ENCODE results near the gene ABCD3.
"Not testable (repeated sequence)": the region's sequence is repeated elsewhere in the genome, so short reads cannot be mapped to it uniquely, and the experiment has no call there.

The ABCD3 gene

GRCh38 chr1:94417978-94418663, at the start of gene ABCD3:
TSS of gene ABCD3 (plus strand) at chr1:94418389. CDS start at chr1:94418479, 90 bp downstream.
- H3K27ac ChIP-seq = peak within 1 kb of the TSS; percentile 34 to 96 (median 90)

DNA sequence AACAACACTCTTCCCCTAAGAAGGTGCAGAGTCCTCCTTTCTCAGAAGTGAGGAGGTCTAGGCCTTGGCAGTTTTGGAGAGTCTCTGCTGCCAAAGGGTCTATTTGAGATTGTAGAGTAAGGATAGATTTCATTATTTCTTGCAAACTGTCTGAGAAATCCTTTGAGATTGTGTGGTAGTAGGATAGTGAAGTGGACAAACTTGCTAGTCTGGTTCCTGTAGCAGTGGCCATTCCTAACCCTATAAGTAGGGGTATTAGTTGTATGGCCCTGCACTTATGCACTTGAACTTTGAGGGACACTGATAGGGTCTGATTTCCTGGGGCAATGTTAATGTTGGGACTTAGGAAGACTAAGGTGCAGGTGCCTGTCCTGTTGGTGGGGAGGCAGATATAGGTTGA, 45.4 kb upstream of the ABCD3 start:
- H3K27ac ChIP-seq, H3K4me3 ChIP-seq: not testable (repeated sequence)

More at GRCh38 chr1:94417978-94418663, at the start of gene ABCD3:
- H3K4me3 ChIP-seq = peak within 1 kb of the TSS; percentile 60 to 94 (median 90)

GRCh38 chr1:94373311-94373710, 44.9 kb upstream of the ABCD3 start:
- H3K4me3 ChIP-seq, H3K27ac ChIP-seq: not testable (repeated sequence)

- H3K4me3 ChIP-seq, H3K27ac ChIP-seq: not testable (repeated sequence)
Measured at GRCh38 chr1:94375666-94376065, 42.5 kb upstream of the ABCD3 start.

GRCh38 chr1:94378493-94378892, 39.7 kb upstream of the ABCD3 start:
- H3K4me3 ChIP-seq, H3K27ac ChIP-seq: not testable (repeated sequence)

GRCh38 chr1:94379615-94380014, 38.6 kb upstream of the ABCD3 start:
- H3K27ac ChIP-seq = no peak overlapping the region
- H3K4me3 ChIP-seq = no peak overlapping the region

- peak overlapping the region in 5 of 21 experiments; percentile 11 to 32 (median 17) for H3K27ac ChIP-seq
- no peak overlapping the region for H3K4me3 ChIP-seq
Measured at GRCh38 chr1:94382201-94382600, 36.0 kb upstream of the ABCD3 start.

- H3K4me3 ChIP-seq = no peak overlapping the region
- peak overlapping the region in 1 of 21 experiments; percentile 6 for H3K27ac ChIP-seq
Measured at GRCh38 chr1:94383966-94384408, 34.2 kb upstream of the ABCD3 start.

DNA sequence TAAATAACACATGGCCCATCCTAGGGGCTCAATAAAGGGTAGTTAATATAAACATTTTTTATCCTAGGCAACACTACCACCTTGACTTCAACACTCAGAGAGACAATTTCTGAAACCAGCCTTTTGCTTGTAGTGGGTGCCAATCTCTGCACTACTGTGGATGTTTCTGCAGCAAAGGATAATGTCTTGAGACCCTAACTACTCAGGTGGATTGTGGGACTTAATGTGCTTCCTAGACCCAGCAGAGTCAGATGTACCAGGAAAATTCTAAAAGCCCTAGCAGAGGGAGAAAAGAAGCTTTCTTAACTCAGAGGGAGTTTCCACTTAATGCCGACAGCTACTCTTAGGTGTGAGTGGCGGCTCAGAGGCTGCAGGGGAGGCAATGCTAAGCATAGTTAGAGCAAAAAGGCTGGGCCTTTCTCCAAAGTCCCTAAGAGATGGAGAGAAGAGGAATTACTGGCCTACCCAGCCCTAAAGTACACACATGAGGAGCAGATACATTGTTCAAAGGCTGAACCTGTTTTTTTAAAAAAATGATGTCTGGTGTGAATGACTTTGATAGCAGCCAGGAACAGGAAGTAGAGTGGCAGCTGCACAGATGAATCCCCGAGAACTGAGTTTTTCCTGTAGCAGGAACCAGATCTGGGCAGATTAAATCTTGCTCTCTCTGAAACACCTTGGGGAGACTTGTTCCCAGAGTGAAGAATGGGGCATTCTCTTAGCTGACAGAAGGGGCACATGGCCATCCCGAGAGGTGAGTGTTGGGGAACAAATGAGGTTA, 33.5 kb upstream of the ABCD3 start:
- H3K27ac ChIP-seq = peak overlapping the region in 2 of 21 experiments; percentile 6 to 23

DNA sequence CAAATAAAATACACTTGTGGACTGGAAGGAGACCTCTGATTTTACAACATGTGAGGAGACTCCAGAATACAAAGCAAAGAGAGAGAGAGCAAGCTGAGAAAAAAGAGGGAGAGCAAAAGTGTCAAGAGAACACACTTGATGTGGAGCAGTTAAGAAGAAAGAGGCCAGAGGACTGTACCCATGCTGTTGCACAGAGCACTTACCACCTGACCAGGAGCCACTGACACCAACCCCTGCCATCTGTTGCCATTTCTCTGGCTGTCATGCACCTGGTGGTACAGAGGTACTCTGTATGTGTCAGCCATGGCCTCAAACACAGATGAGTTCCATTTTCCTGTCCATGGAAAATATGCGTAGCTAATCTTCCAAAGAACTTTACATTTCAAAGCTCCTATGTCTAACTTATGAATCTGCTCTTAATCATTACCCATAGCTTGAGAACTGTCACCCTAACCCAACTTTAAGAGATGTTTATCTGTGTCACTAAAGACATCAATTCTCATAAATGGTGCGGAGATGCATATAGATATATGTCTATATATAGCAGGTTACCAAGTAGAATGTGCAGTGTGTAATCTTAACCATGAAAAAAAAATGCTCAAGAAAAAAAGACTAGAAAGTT, 32.8 kb upstream of the ABCD3 start:
- peak overlapping the region in 1 of 21 experiments; percentile 6 for H3K27ac ChIP-seq

More for the DNA sequence above, 33.5 kb upstream of the ABCD3 start:
- no peak overlapping the region for H3K4me3 ChIP-seq

DNA sequence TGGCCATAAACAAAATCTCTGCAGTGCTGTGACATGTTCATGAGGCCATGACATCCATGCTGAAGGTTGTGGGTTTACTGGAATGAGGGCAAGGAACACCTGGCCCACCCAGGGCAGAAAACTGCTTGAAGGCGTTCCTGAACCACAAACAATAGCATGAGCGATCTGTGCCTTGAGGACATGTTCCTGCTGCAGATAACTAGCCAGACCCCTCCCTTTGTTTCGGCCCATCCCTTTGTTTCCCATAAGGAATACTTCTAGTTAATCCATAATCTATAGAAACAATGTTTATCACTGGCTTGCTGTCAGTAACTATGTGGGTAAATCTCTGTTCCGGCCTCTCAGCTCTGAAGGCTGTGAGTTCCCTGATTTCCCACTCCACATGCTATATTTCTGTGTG, 28.9 kb upstream of the ABCD3 start:
- Histone ChIP-seq H3K27ac (no peak overlapping the region), H3K4me3 (no peak overlapping the region)

More for the DNA sequence above, 32.8 kb upstream of the ABCD3 start:
- no peak overlapping the region for H3K4me3 ChIP-seq

GRCh38 chr1:94394247-94394646, 23.9 kb upstream of the ABCD3 start:
- Histone ChIP-seq H3K27ac (no peak overlapping the region), H3K4me3 (no peak overlapping the region)

DNA sequence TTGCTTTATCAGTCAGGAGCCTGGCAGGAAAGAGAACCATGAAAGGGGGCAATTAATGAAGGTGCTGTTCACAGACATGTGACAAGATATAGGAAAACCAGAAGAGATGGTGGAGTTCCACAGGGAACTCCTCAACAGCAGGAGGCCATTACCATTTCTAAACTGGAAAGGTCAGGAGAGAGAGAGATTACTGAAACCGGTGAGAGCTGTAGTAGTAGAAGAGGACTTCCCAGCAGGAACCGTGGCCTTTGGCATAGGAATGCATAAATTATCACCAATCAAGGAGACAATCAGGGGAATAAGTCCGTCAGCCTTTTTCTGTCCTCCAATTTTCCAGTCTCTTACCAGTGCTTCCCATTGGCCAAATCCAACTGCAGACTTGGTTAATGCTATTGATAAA, 23.0 kb upstream of the ABCD3 start:
- Histone ChIP-seq H3K27ac (no peak overlapping the region), H3K4me3 (no peak overlapping the region)

DNA sequence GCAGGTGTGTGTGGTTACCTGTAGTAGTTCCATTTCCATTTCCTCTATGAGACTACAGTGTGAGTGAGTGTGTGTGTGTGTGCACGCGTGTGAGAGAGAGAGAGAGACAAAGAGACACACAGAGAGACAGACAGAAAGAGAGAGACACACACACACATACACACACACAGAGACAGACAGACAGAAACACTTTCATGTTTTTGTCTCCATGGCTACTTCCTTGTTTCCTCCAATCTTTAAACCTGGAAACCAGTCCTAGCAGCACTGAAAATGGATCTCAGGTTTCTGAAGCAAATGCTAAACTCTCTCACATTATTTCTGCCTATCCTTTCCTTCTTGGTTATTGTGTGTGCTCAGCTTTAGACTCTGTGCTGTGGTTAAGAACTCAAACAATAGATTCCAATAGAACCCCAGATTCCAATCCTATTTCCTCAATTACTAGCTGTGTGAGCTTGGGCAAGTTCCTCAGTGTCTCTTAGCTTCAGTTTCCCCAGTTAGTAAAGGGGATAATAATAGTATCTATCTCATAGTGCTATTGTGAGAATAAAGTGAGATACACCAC, 22.4 kb upstream of the ABCD3 start:
- Histone ChIP-seq H3K27ac (no peak overlapping the region), H3K4me3 (no peak overlapping the region)

DNA sequence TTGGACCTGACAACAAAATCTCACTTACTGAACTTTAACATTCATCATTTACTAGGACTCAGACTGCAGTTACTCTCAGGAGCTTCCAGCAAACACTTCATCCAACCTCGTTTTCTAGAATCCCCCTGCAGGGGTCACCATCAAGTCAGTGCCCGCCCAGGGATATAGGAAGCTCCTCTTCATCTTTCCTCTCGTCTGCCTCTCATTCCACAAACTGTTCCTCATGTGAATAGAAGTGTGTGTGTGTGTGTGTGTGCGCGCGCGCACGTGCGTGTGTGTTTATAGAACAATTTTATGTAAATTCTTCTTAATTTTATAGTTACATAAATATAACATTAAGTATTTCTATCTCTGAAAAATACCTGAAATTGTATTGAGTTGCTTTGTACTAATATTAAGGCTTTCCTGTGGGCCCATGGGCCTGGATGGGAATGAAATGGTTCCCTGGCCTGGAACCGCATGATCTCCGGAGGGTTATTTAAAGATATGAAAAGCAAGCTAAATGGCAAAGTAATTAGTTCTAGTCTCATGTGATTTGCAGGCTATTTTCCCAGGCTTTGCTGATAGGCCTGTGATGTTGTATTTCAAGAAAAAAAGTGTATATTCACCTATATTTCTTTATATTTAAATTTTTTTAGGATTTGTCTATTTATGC, 21.7 kb upstream of the ABCD3 start:
- no peak overlapping the region for H3K4me3 ChIP-seq
- no peak overlapping the region for H3K27ac ChIP-seq

DNA sequence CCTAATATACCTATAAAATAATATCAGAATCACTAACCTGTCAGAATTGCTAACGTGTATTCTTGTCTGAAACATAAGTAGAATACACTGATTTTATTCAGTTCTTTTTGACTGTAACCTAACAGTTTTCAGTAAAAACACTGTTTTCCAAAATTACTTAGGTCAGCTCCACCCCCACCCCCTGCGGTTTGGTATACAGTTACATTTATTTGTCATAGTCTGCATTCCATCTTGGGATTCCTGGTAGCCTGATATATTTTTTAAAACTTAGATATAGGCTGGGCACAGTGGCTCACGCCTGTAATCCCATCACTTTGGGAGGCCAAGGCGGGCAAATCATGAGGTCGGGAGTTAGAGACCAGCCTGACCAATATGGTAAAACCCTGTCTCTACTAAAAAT, 19.8 kb upstream of the ABCD3 start:
- Histone ChIP-seq H3K4me3 (no peak overlapping the region), H3K27ac (no peak overlapping the region)

GRCh38 chr1:94399453-94399852, 18.7 kb upstream of the ABCD3 start:
- H3K27ac ChIP-seq = peak overlapping the region in 2 of 21 experiments; percentile 32 to 59

GRCh38 chr1:94401206-94401605, 17.0 kb upstream of the ABCD3 start:
- H3K4me3 ChIP-seq = no peak overlapping the region
- peak overlapping the region in 8 of 21 experiments; percentile 1 to 63 (median 20) for H3K27ac ChIP-seq

More at GRCh38 chr1:94399453-94399852, 18.7 kb upstream of the ABCD3 start:
- no peak overlapping the region for H3K4me3 ChIP-seq

- H3K27ac ChIP-seq = no peak overlapping the region
- no peak overlapping the region for H3K4me3 ChIP-seq
Measured at GRCh38 chr1:94406446-94406845, 11.7 kb upstream of the ABCD3 start.
